ENCODE data around the gene SCNM1.
"Not testable (repeated sequence)": the region's sequence is repeated elsewhere in the genome, so short reads cannot be mapped to it uniquely, and the experiment has no call there.

SCNM1 gene

GRCh38 chr1:151166505-151166956, 587 bp downstream of the SCNM1 start:
- no peak for DNase-seq
- H3K9me3 Mint-ChIP-seq: no peaks in the 10 kb centered on the region
- no peak for ATAC-seq
- H3K4me1 Mint-ChIP-seq: peaks cover 61% of the 10 kb centered on the region
- H3K4me3 Mint-ChIP-seq: peak overlapping the region; percentile 89 to 94
- no peaks in the 10 kb centered on the region for H3K27me3 Mint-ChIP-seq
- H3K27ac Mint-ChIP-seq: peak overlapping the region; percentile 96 to 98

DNA sequence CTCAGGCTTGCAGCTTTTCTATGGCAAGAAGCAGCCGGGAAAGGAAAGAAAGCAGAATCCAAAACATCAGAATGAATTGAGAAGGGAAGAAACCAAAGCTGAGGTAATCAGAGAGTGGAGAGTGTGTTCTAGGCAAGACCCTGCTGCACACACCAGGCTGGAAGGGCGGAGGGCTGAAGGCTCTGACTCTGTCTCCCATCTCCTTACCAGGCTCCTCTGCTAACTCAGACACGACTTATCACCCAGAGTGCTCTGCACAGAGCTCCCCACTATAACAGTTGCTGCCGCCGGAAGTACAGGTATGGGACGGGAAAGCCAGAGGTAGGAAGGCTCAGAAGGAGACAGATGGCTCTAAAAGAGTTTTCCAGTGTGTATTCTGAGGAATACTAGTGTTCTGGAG, 1.2 kb downstream of the SCNM1 start:
- Mint-ChIP-seq H3K4me1 (peaks cover 55% of the 10 kb centered on the region), H3K9me3 (no peaks in the 10 kb centered on the region), H3K27me3 (no peaks in the 10 kb centered on the region), H3K27ac (peak overlapping the region; percentile 76 to 96), H3K4me3 (peak overlapping the region; percentile 89 to 94)
- DNase-seq (no peak), ATAC-seq (no peak)

GRCh38 chr1:151171190-151171589, 5.2 kb downstream of the SCNM1 start:
- Mint-ChIP-seq H3K27me3 (no peaks in the 10 kb centered on the region), H3K4me3 (no peak overlapping the region), H3K9me3 (no peaks in the 10 kb centered on the region), H3K4me1 (peaks cover 30% of the 10 kb centered on the region), H3K27ac (no peak overlapping the region)
- ATAC-seq (no peak), DNase-seq (no peak)

- peak overlapping the region in 1 of 2 donors; percentile 14 for H3K27ac Mint-ChIP-seq
- DNase-seq: no peak
- ATAC-seq: no peak
Measured at GRCh38 chr1:151175041-151175741, 9.2 kb downstream of the SCNM1 start.

DNA sequence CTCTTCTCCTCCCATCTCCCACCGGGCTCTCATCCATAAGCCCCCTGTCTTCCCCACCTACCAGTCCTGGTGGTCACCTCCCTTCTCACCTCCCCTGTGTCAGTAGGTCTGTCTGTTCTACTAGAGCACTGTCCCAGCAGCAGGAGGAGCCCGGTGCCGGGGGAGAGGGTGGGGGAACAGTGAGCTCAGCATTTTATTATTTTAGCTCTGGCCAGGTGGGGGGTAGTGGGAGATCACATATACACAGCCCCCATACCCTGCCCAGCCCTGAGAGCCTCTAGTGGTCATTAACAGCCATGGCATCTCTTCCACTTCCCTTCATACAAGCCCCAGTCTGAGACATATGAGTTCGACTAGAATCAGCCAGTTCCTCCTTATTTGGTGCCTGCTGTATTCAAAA, 9.9 kb downstream of the SCNM1 start, which contains the start of gene TMOD4:
TMOD4 (minus strand) TSS at position 119 of the 400 bp plus-strand sequence. CDS start 1,106 bp downstream, outside the sequence.
- H3K27me3 Mint-ChIP-seq: no peaks in the 10 kb centered on the region
- no peak for DNase-seq
- no peaks in the 10 kb centered on the region for H3K9me3 Mint-ChIP-seq
- ATAC-seq: peak; percentile 84
- H3K4me3 Mint-ChIP-seq: no peak within 1 kb of the TSS
- H3K27ac Mint-ChIP-seq: peak within 1 kb of the TSS; percentile 14 to 82
- peaks cover 12% of the 10 kb centered on the region for H3K4me1 Mint-ChIP-seq

More at GRCh38 chr1:151175041-151175741, 9.2 kb downstream of the SCNM1 start:
- Mint-ChIP-seq H3K9me3 (no peaks in the 10 kb centered on the region), H3K4me3 (no peak overlapping the region), H3K27me3 (no peaks in the 10 kb centered on the region), H3K4me1 (peaks cover 12% of the 10 kb centered on the region)

DNA sequence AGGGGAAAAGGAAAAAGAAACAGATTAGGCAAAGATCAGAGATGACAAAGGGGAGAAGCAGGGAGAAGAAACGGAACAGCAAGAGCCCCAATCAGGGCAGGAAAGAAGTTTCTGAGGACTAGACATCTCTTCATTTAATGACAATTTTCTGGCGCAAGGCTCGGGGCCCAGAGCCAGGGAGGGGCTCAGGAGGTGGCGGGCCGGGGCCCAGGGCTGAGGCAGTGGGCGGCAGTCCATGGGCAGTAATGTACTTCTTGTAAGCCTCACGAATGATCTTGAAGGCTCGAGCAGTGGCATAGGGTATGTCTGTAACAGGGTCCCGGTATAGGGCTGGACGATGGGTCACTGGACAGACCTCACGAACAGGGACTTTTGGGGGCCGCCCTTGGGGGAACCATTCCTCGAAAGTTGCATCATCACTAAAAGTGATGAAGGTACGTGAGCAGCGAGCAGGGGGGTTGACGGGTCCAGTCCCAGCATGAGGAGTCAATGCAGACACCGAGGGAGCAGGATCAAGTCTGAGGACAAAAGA, 10.6 kb downstream of the SCNM1 start:
- Mint-ChIP-seq H3K4me1 (peaks cover 12% of the 10 kb centered on the region), H3K4me3 (no peak overlapping the region), H3K27me3 (no peaks in the 10 kb centered on the region), H3K27ac (peak overlapping the region in 1 of 2 donors; percentile 82), H3K9me3 (no peaks in the 10 kb centered on the region)
- ATAC-seq (no peak), DNase-seq (no peak)

DNA sequence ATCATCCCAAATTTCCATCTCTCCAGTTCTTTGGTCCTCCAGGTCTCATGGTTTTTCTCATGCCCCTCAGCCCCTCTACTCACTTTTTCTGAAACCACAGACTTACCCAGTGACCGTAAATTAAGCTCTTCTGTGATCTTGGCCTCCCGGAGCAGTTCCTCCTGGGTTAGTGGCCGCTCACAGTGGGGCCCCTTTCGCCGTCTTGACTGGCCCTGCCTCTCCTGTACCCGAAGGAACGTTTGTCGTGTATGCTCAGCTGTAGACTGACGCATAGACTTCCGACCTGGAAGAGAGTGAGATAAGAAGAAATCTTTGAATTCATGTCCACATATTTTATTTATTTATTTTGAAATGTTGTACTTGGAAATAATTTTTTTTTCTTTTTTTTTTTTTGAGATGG, 18.3 kb downstream of the SCNM1 start:
- Mint-ChIP-seq H3K27me3 (no peaks in the 10 kb centered on the region), H3K4me3 (no peak overlapping the region), H3K4me1 (peaks cover 16% of the 10 kb centered on the region), H3K27ac (no peak overlapping the region), H3K9me3 (no peaks in the 10 kb centered on the region)
- no peak for DNase-seq
- no peak for ATAC-seq

GRCh38 chr1:151187205-151187604, 21.3 kb downstream of the SCNM1 start:
- no peak for ATAC-seq
- Mint-ChIP-seq H3K27ac (no peak overlapping the region), H3K4me1 (peaks cover 22% of the 10 kb centered on the region), H3K4me3 (no peak overlapping the region), H3K27me3 (no peaks in the 10 kb centered on the region), H3K9me3 (no peaks in the 10 kb centered on the region)
- DNase-seq: no peak

- not testable (repeated sequence) for ATAC-seq
- peak overlapping the region in 1 of 2 donors; percentile 75 for H3K27ac Mint-ChIP-seq
Measured at GRCh38 chr1:151188667-151189066, 22.7 kb downstream of the SCNM1 start.

DNA sequence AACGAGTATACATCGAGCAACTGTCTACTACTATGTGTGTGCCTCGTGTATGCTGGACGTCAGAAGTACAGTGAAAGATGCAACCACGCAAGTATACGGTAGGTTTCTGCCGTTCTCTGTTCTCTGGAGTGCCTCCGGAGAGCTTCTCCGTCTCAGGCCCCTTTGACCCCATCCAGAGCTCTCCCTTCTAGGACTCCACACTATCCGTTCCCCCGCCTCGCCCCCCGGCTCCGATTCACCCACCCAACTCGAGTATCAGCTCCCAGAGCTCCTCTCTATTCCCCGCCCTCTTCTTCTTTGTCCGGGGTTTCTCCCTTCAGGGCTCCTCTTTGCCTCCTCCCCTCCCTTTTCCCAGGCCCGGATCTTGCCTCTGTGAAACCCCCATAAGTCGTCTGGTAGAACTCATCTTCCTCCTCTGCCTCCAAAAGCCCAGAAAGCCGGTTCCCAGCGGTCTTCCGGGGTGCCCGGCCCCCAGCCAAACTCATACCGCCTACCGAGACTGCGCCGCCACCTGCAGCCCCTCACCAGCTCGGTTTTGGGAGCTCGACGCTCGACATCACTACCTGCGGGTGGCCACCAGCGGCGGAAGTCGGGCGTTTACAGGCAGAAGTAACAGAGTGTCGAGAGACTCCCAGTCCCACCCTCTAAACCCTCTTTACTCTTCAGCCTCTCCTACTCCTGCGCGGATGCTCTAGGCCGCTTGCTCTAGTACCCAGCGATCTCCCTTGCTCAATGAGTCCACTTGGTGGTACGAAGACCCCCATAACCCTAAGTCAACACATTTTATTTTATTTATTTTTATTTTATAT, 23.9 kb downstream of the SCNM1 start, which contains the start of gene VPS72:
VPS72 (minus strand) TSS at position 561 of the 809 bp plus-strand sequence; CDS start at position 485, 76 bp downstream.
- Mint-ChIP-seq H3K27ac (peak within 1 kb of the TSS; percentile 99), H3K4me1 (peaks cover 22% of the 10 kb centered on the region), H3K9me3 (no peaks in the 10 kb centered on the region), H3K4me3 (peak within 1 kb of the TSS; percentile 98 to 99), H3K27me3 (no peaks in the 10 kb centered on the region)
- ATAC-seq (peak; percentile 99), DNase-seq (peak; percentile 84 to 88)

More at GRCh38 chr1:151188667-151189066, 22.7 kb downstream of the SCNM1 start:
- H3K27me3 Mint-ChIP-seq, H3K9me3 Mint-ChIP-seq, DNase-seq: not testable (repeated sequence)
- Mint-ChIP-seq H3K4me1 (peaks cover 22% of the 10 kb centered on the region), H3K4me3 (peak overlapping the region; percentile 98 to 99)

DNA sequence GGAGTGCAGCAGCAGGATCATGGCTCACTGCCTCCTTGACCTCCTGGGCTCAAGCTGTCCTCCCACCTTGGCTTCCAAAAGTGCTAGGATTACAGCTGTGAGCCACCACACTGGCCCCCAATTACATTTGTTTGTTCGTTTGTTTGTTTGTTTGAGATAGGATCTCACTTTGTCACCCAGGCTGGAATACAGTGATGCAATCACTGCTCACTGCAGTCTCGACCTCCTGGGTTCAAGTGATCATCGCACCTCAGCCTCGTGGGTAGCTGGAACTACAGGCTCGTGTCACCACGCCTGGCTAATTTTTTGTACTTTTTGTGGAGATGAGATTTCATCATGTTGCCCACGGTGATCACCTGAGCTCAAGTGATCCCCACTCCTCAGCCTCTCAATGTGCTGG, 26.1 kb downstream of the SCNM1 start:
- Mint-ChIP-seq H3K27ac (no peak overlapping the region), H3K27me3 (no peaks in the 10 kb centered on the region), H3K4me1 (peaks cover 33% of the 10 kb centered on the region), H3K9me3 (no peaks in the 10 kb centered on the region), H3K4me3 (no peak overlapping the region)
- ATAC-seq (no peak), DNase-seq (no peak)

- Mint-ChIP-seq H3K9me3 (no peaks in the 10 kb centered on the region), H3K4me1 (peaks cover 35% of the 10 kb centered on the region), H3K27me3 (no peaks in the 10 kb centered on the region), H3K27ac (no peak overlapping the region), H3K4me3 (no peak overlapping the region)
- ATAC-seq (no peak), DNase-seq (no peak)
Measured at GRCh38 chr1:151193304-151193703, 27.4 kb downstream of the SCNM1 start.

DNA sequence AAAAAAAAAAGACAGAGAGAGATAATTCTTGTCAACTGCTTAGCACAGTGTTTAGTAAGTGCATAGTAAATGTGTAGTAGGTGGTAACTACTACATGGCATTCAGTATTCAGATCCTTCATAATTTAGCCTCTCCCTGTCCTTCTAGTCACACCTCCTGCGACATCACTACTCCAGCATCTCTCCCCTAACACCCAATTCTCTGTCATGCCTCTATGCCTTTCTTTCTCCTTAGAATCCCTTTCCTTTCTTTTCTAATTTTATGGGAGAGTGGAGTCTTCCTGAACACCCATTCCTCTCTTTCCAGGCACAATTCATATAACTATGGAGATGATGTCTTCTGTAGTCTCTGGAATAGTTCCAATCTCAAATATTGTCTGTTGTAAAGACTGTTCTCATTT, 27.9 kb downstream of the SCNM1 start:
- no peaks in the 10 kb centered on the region for H3K9me3 Mint-ChIP-seq
- peaks cover 31% of the 10 kb centered on the region for H3K4me1 Mint-ChIP-seq
- H3K27ac Mint-ChIP-seq: no peak overlapping the region
- DNase-seq (no peak), ATAC-seq (no peak)
- H3K27me3 Mint-ChIP-seq: no peaks in the 10 kb centered on the region
- no peak overlapping the region for H3K4me3 Mint-ChIP-seq

- not testable (repeated sequence) for H3K9me3 Mint-ChIP-seq, DNase-seq, H3K4me3 Mint-ChIP-seq, H3K27me3 Mint-ChIP-seq, H3K27ac Mint-ChIP-seq, ATAC-seq
- peaks cover 38% of the 10 kb centered on the region for H3K4me1 Mint-ChIP-seq
Measured at GRCh38 chr1:151194894-151195594, 29.1 kb downstream of the SCNM1 start.

GRCh38 chr1:151196292-151196800, 30.4 kb downstream of the SCNM1 start:
- H3K27me3 Mint-ChIP-seq: no peaks in the 10 kb centered on the region
- no peaks in the 10 kb centered on the region for H3K9me3 Mint-ChIP-seq
- H3K4me3 Mint-ChIP-seq: peak overlapping the region; percentile 48 to 65
- ATAC-seq (peak; percentile 44), DNase-seq (peak; percentile 27 to 56)
- peak overlapping the region in 1 of 2 donors; percentile 12 for H3K27ac Mint-ChIP-seq
- peaks cover 36% of the 10 kb centered on the region for H3K4me1 Mint-ChIP-seq

All from stimulated activated naive CD8-positive, alpha-beta T cell treated with anti-CD3 and anti-CD28 coated beads, Interleukin-15, amount 100 ng/mL, for 72 hours (primary cell).